Mucosa of descending colon (tissue), 3 donors: ENCODE data around the gene RPL18. TPM values are rescaled to one million over a fixed set of nuclear protein-coding genes. Genes with fewer than 3 reads are reported as not detected.

Experiments
- ATAC-seq: fragments of 200-7000 bp; cut with Tn5 transposase; one replicate; pipeline ENCODE4 v1.9.1; 2020; ENCODE audit warnings: mild to moderate bottlenecking, moderate library complexity
- DNase-seq, 3 donors: peaks; one replicate each; pipeline ENCODE4 v3.0.0-alpha.2; 2020
- H3K36me3 ChIP-seq: fragments of 200-600 bp; one replicate; pipeline ENCODE4 v1.8.0; 2021; ENCODE audit warnings: low read depth, mild to moderate bottlenecking
- H3K4me1 ChIP-seq: fragments of 200-600 bp; one replicate; pipeline ENCODE4 v1.8.0; 2021; ENCODE audit warnings: low read depth, mild to moderate bottlenecking
- H3K4me3 ChIP-seq: fragments of 200-600 bp; one replicate; pipeline ENCODE4 v1.8.0; 2021; ENCODE audit warnings: mild to moderate bottlenecking
- H3K9me3 ChIP-seq: fragments of 200-600 bp; one replicate; pipeline ENCODE4 v1.8.0; 2021; ENCODE audit warnings: mild to moderate bottlenecking
- intact Hi-C, 2 donors: fragments of 100-400 bp; cut with DNase I in 1 of 2; cut with micrococcal nuclease in 1 of 2; formaldehyde crosslinking; loops; one replicate each; pipeline versions ENCODE4 v1.11.0 to v1.11.1; 2022; cut with DNase I, micrococcal nuclease
- total RNA-seq, 3 donors: library from RNA; stranded (reverse); fragmentation: NEBNext Ultra II Directional in 2 of 3; extraction: Animal tissue kit (Norgen Biotek cat#: 25700) in 2 of 3; gene quantifications; one replicate each; pipeline versions ENCODE4 v1.2.1 to v1.2.4, GENCODE V29; 2021 to 2023
- TF ChIP-seq, protein P1 (sequence below): fragments of 200-600 bp; IDR thresholded peaks from one replicate; pipeline ENCODE4 v1.8.0; 2022; ENCODE audit warnings: antibody characterized with exemption, mild to moderate bottlenecking
- donor health status: DM: no; HTN: no; CAD: no; lungs with moderate emphysema.
- donor health status: DM: no; HTN: no; CAD: no.
- donor health status: DM: no; HTN: yes; CAD: no.

RPL18 gene
- total RNA-seq, 3 donors from 2014 or later: 999 to 1,336 (median 1,270) TPM

DNA sequence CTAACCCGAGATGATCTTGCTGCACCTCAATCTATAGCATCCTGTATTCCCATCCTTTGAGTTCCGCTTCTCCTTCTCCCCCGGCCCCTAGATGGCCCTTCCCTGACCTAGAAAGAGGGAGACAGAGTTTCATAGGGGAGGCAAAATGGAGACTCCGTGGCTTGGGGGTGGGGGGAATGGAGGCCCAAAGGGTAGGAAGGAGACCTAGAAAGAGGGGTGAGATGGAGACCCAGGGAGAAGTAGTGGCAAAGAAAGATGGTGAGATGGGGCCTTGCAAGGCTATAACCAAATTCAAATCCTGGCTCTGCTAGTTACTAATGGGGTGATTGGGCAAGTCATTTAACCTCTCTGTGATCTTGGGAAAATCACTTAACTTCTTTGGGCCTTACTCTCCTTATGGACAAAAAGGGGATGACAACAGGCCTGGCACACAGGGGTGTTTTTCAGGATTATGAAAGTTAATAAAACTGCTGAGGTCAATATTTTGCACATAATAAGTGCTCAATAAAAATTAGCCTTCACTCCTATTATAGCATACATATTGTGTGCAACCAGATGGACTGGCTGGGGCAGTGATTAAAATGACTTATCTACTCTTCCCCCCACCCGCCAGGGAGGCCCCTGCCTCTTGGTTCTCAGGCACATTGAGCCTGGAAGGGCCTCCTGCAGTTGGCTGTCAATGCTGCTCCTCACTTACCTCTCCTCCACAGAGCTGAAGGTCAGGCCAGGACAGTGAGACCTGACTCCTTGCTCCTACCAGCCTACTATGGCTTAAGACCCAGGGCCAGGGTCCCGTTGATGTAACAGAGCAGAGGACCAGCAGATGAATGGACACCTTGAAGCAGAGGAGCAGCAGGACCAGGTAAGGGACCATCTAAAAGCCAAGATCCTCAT, 961 bp upstream of the RPL18 start:
- no peak for ATAC-seq
- intact Hi-C loops: no loop called here
- DNase-seq: no peak
- Histone ChIP-seq H3K4me3 (peak overlapping the region; percentile 86), H3K9me3 (no peaks in the 10 kb centered on the region), H3K4me1 (peaks cover 44% of the 10 kb centered on the region), H3K36me3 (peaks cover 3% of the 10 kb centered on the region)
- TF ChIP-seq, protein P1, sequence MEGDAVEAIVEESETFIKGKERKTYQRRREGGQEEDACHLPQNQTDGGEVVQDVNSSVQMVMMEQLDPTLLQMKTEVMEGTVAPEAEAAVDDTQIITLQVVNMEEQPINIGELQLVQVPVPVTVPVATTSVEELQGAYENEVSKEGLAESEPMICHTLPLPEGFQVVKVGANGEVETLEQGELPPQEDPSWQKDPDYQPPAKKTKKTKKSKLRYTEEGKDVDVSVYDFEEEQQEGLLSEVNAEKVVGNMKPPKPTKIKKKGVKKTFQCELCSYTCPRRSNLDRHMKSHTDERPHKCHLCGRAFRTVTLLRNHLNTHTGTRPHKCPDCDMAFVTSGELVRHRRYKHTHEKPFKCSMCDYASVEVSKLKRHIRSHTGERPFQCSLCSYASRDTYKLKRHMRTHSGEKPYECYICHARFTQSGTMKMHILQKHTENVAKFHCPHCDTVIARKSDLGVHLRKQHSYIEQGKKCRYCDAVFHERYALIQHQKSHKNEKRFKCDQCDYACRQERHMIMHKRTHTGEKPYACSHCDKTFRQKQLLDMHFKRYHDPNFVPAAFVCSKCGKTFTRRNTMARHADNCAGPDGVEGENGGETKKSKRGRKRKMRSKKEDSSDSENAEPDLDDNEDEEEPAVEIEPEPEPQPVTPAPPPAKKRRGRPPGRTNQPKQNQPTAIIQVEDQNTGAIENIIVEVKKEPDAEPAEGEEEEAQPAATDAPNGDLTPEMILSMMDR: peak; percentile 10

DNA sequence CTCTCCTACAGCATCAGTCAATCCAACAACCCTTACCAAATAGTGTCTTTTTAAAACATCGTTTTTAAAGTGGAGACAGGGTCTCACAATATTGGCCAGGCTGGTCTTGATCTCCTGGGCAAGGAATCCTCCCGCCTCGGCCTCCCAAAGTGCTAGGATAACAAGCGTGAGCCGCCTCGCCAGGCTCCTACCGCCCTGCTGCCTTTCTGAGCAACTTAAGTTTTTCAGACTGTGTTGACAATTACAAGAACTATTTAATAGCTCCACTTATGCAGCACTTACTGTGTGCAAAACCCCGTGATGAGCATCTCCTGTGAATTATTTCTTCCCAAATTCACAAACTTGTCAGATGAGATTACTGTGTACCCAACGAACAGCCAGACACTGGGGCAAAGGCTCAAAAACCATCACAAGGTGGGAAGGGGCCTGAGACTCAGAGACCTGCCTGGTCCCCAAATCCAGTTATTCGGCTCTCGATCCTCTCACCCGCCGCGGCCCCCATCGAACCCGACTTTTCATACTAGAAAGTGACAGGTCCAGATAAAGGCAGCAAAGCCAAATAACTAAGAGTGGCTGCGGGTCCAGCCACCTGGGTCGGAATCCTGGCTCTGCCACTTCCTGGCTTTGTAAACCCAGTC, 581 bp downstream of the RPL18 start:
- Histone ChIP-seq H3K9me3 (no peaks in the 10 kb centered on the region), H3K4me3 (peak overlapping the region; percentile 86), H3K36me3 (peaks cover 3% of the 10 kb centered on the region), H3K4me1 (peaks cover 38% of the 10 kb centered on the region)
- intact Hi-C loops: no loop called here
- TF ChIP-seq, protein P1: no peak
- peak in 1 of 3 donors; percentile 53 for DNase-seq
- no peak for ATAC-seq

DNA sequence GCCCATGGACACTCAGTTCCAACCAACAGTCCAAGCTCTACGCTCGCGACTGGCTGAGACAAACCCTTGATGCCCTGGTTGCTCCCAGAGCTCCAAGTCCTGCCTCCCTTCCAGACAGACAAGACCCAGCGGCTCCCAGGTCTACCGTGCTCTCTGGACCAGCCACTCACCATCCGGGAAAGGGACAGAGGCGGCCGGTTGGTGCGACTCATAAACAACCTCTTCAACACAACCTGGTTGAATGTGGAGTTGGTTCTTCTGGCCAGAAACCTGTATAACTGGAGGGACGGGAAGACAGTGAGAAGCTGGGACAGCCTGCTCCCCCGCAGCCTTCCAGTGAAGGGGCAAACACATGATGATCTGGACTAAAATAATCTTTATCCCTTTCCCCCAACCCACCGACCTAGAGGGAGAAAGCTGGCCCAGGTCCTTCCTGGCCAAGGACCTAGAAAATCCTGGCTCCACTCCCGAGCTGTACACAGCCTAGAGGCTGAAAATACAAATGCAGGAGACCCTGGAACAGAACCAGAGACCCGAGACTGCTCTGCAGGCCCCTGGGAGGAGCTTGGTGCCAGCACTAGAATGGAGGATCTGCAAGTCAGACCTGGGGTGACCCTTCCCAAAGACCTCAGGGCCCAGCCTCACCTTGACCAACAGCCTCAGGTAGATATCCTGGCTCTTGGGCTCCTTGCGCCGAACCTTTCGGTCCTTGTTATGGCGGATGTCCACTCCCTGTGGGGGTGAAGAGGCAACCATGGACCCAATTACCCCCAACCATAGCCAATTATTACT, 1.6 kb downstream of the RPL18 start:
- intact Hi-C loops: no loop called here
- DNase-seq (peak in 1 of 3 donors; percentile 57), ATAC-seq (no peak)
- peaks cover 40% of the 10 kb centered on the region for H3K4me1 ChIP-seq
- H3K4me3 ChIP-seq: no peak overlapping the region
- H3K9me3 ChIP-seq: no peaks in the 10 kb centered on the region
- TF ChIP-seq, protein P1: no peak
- H3K36me3 ChIP-seq: peaks cover 3% of the 10 kb centered on the region

DNA sequence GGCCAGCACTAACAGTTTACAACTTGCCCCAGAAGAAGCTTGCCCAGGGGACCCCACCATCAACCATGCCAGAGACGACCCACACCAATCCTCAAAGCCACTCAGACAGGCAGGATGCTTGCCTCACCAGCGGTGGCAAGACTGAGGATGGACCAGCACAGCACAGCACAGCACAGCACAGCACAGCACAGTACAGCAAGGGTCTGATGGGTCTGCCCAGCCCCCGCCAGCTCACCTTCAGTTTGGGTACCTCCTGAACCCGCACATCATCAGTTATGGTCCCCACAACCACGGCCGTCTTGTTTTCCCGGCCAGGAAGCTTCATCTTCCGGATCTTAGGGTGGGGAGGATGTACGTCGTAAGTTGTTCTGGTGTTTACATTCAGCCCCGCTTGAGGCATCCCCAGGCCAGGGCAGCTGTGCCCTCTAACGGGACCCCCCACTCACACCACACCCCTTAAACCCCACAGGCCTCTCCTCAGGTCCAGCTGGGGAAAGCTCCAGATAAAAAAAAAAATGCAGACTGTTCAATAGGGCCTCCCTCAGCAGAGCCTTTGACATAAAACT, 2.4 kb downstream of the RPL18 start:
- H3K4me3 ChIP-seq: no peak overlapping the region
- intact Hi-C loops: no loop called here
- peaks cover 46% of the 10 kb centered on the region for H3K4me1 ChIP-seq
- H3K9me3 ChIP-seq: no peaks in the 10 kb centered on the region
- ATAC-seq: no peak
- TF ChIP-seq, protein P1: no peak
- DNase-seq: peak in 1 of 3 donors; percentile 57
- H3K36me3 ChIP-seq: peaks cover 3% of the 10 kb centered on the region

DNA sequence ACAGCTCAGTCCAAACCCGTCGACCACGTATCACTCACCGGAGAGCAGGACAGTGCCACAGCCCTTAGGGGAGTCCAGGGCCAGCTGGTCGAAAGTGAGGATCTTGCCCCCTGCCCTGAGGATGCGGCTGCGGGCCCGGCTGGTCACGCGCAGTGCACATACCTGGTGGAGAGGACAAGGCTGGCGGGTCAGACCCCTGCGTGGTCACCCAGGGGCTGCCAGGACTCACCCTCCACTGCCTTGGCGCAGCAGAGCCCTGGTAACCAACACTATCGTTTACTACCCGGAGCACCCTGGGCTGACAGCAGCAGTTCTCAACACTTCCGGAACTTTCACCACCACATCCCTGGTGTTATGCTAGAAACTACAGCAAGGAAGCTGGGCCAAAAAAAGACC, 2.9 kb downstream of the RPL18 start:
- Histone ChIP-seq H3K9me3 (no peaks in the 10 kb centered on the region), H3K4me3 (no peak overlapping the region), H3K36me3 (peaks cover 3% of the 10 kb centered on the region), H3K4me1 (peaks cover 46% of the 10 kb centered on the region)
- ATAC-seq (no peak), DNase-seq (no peak)
- intact Hi-C loops: no loop called here
- TF ChIP-seq, protein P1: no peak
